Stimulated activated CD4-positive, alpha-beta T cell treated with anti-CD3 and anti-CD28 coated beads, Interleukin-4, amount 100 ng/mL, for 24 hours (primary cell): Measurements from ENCODE around the gene REXO4.

ENCODE experiments used
- DNase-seq: peaks from one replicate; pipeline ENCODE4 v3.0.0-alpha.2; 2020

REXO4 gene

GRCh38 chr9:133449760-133450159 is 31.9 kb upstream of the REXO4 start:
- no peak for DNase-seq

GRCh38 chr9:133448487-133448972 is 30.7 kb upstream of the REXO4 start:
- DNase-seq: no peak

GRCh38 chr9:133445293-133445969 is 27.6 kb upstream of the REXO4 start:
- DNase-seq: no peak

- no peak for DNase-seq
Observed at GRCh38 chr9:133443982-133444381, 26.2 kb upstream of the REXO4 start.

- no peak for DNase-seq
Observed at GRCh38 chr9:133443248-133443647, 25.4 kb upstream of the REXO4 start.

- no peak for DNase-seq
Observed at GRCh38 chr9:133441571-133441970, 23.8 kb upstream of the REXO4 start.

- no peak for DNase-seq
Observed at GRCh38 chr9:133440874-133441273, 23.1 kb upstream of the REXO4 start.

GRCh38 chr9:133439337-133439736 is 21.5 kb upstream of the REXO4 start:
- no peak for DNase-seq

GRCh38 chr9:133437753-133438531 is 20.1 kb upstream of the REXO4 start:
- DNase-seq: no peak

GRCh38 chr9:133436681-133437080 is 18.9 kb upstream of the REXO4 start:
- no peak for DNase-seq

GRCh38 chr9:133433351-133433843 is 15.6 kb upstream of the REXO4 start:
- DNase-seq: no peak

- no peak for DNase-seq
Observed at GRCh38 chr9:133430244-133430643, 12.4 kb upstream of the REXO4 start.

- DNase-seq: peak; percentile 18
Observed at GRCh38 chr9:133429641-133430161, 11.9 kb upstream of the REXO4 start.

- no peak for DNase-seq
Observed at GRCh38 chr9:133429214-133429613, 11.4 kb upstream of the REXO4 start.

- no peak for DNase-seq
Observed at GRCh38 chr9:133428617-133429101, 10.8 kb upstream of the REXO4 start.

- DNase-seq: no peak
Observed at GRCh38 chr9:133427658-133428348, 10.0 kb upstream of the REXO4 start.

GRCh38 chr9:133426011-133426410 is 8.2 kb upstream of the REXO4 start:
- DNase-seq: no peak

- DNase-seq: no peak
Observed at GRCh38 chr9:133425049-133425632, 7.3 kb upstream of the REXO4 start.

- DNase-seq: no peak
Observed at GRCh38 chr9:133424187-133424586, 6.4 kb upstream of the REXO4 start.

- DNase-seq: no peak
Observed at GRCh38 chr9:133423216-133423615, 5.4 kb upstream of the REXO4 start.

- peak; percentile 43 for DNase-seq
Observed at GRCh38 chr9:133421615-133422542, 4.1 kb upstream of the REXO4 start, which contains the start of gene ADAMTS13. Gene ADAMTS13, plus strand, starts transcription at chr9:133422367. Its CDS starts 77 bp downstream, at chr9:133422444.
